CD4-positive, alpha-beta T cell (primary cell): ENCODE results near the gene NR4A3. TPM values are rescaled to one million over a fixed set of nuclear protein-coding genes. Genes with fewer than 3 reads are reported as not detected.

Source experiments
- ATAC-seq: fragments of 200-7000 bp; cut with Tn5 transposase; one replicate; pipeline ENCODE4 v1.10.0; 2022; ENCODE audit warnings: mild to moderate bottlenecking; ENCODE audit not compliant: poor library complexity
- CTCF ChIA-PET: fragments of 350-600 bp; sonication (Branson Sonifier 250); formaldehyde crosslinking; loops from one replicate; lab custom pipeline; 2021; ENCODE audit warnings: antibody characterized with exemption, inconsistent platforms; lab: Charles Lee
- POLR2A ChIA-PET: fragments of 350-600 bp; sonication (Branson Sonifier 250); formaldehyde crosslinking; loops from one replicate; lab custom pipeline; 2021; ENCODE audit warnings: antibody characterized with exemption, inconsistent platforms; lab: Charles Lee
- DNase-seq, 14 experiments: peaks; one replicate each; pipeline ENCODE4 v3.0.0-alpha.2; 2013 to 2020; ENCODE audit warnings: mixed read lengths in 2 of 14
- H3K27ac ChIP-seq, 2 donors: one replicate each; pipeline versions ENCODE4 v1.5.1 to v1.7.0; 2013; ENCODE audit warnings: low read length in 2 of 2, low read depth in 1 of 2, mild to moderate bottlenecking in 1 of 2
- H3K27me3 ChIP-seq, 2 experiments: 1 replicate in 1 of 2; 2 replicates in 1 of 2; pipeline versions ENCODE4 v1.6.1 to v1.7.0; 2013; ENCODE audit warnings: low read length in 2 of 2, control low read depth in 1 of 2, mild to moderate bottlenecking in 1 of 2, moderate library complexity in 1 of 2; ENCODE audit not compliant: insufficient read depth in 2 of 2, control insufficient read depth in 1 of 2
- H3K36me3 ChIP-seq: one replicate; pipeline ENCODE4 v1.6.1; 2013; ENCODE audit warnings: low read length, control low read depth; ENCODE audit not compliant: insufficient read depth
- H3K4me1 ChIP-seq: one replicate; pipeline ENCODE4 v1.6.1; 2013; ENCODE audit warnings: low read length, control low read depth; ENCODE audit not compliant: insufficient read depth
- H3K4me3 ChIP-seq: one replicate; pipeline ENCODE4 v1.5.1; 2013; ENCODE audit warnings: mild to moderate bottlenecking, low read length, moderate library complexity
- H3K9me3 ChIP-seq, 2 experiments: 1 replicate in 1 of 2; 2 replicates in 1 of 2; pipeline versions ENCODE4 v1.6.1 to v1.7.0; 2013; ENCODE audit warnings: low read length in 2 of 2, mild to moderate bottlenecking in 2 of 2, control low read depth in 1 of 2, moderate library complexity in 1 of 2; ENCODE audit not compliant: control insufficient read depth in 1 of 2, insufficient read depth in 1 of 2
- H3K27ac Mint-ChIP-seq: one replicate; pipeline ENCODE4 v1.8.0; 2020; ENCODE audit warnings: mixed read lengths
- H3K27me3 Mint-ChIP-seq: one replicate; pipeline ENCODE4 v1.8.0; 2021; ENCODE audit warnings: mixed read lengths
- H3K36me3 Mint-ChIP-seq: one replicate; pipeline ENCODE4 v1.8.0; 2021; ENCODE audit warnings: low read depth, mixed read lengths
- H3K4me1 Mint-ChIP-seq: one replicate; pipeline ENCODE4 v1.8.0; 2021; ENCODE audit warnings: low read depth, mixed read lengths
- H3K4me3 Mint-ChIP-seq: one replicate; pipeline ENCODE4 v1.8.0; 2020; ENCODE audit warnings: mild to moderate bottlenecking, mixed read lengths
- H3K9me3 Mint-ChIP-seq: one replicate; pipeline ENCODE4 v1.8.0; 2020; ENCODE audit warnings: mixed read lengths
- CTCF ChIP-seq: fragments of 200-600 bp; IDR thresholded peaks from one replicate; pipeline ENCODE4 v1.8.0; 2022; ENCODE audit warnings: antibody characterized with exemption, mild to moderate bottlenecking
- intact Hi-C, 2 experiments: fragments of 100-400 bp; cut with DNase I in 1 of 2; cut with micrococcal nuclease in 1 of 2; formaldehyde crosslinking; loops; one replicate each; pipeline versions ENCODE4 v1.15.1 to v1.9.0; 2023 to 2025; cut with DNase I, micrococcal nuclease
- total RNA-seq, 174 experiments: library from RNA in 2 of 174; stranded (reverse) in 2 of 174; gene quantifications; one replicate each; pipeline ENCODE4 v1.2.3 and lab custom pipeline; 2021 to 2026

NR4A3 gene
- total RNA-seq, 2 experiments from 2014 or later: 42.4 to 44.6 TPM

GRCh38 chr9:99819123-99819855, 2.4 kb upstream of the NR4A3 start:
- no peak for TF ChIP-seq CTCF
- peak; percentile 48 for ATAC-seq
- Mint-ChIP-seq H3K4me1 (peaks cover 50% of the 10 kb centered on the region), H3K36me3 (peaks cover 44% of the 10 kb centered on the region), H3K9me3 (no peaks in the 10 kb centered on the region), H3K4me3 (peak overlapping the region; percentile 100), H3K27ac (peak overlapping the region; percentile 96), H3K27me3 (peaks cover 38% of the 10 kb centered on the region)
- Histone ChIP-seq H3K36me3 (no peaks in the 10 kb centered on the region), H3K4me1 (peaks cover 50% of the 10 kb centered on the region), H3K27me3 (peaks cover 21 to 25% of the 10 kb centered on the region in 2 experiments), H3K9me3 (peaks cover 0 to 2% of the 10 kb centered on the region in 2 experiments), H3K27ac (peak overlapping the region; percentile 32 to 95), H3K4me3 (peak overlapping the region; percentile 82)
- CTCF ChIA-PET: interaction anchor here (0.8 to 1.6 kb wide), 3 partner anchors 16 to 192 kb away, joined by 3 to 6 read pairs (median 3); partner anchors contain the start of gene STX17
- intact Hi-C loops: loop anchor here (1.0 to 5.0 kb wide), 4 partner anchors 12 to 608 kb away; partner anchors contain the start of genes ALG2 (in 1 of the 2), MSANTD3 (in 1 of the 2), SEC61B (in 1 of the 2) and STX17 (in 1 of the 2)
- POLR2A ChIA-PET: interaction anchor here (0.7 to 4.8 kb wide), 8 partner anchors 8 to 608 kb away, joined by 3 to 49 read pairs (median 4); partner anchors contain the start of genes ALG2, MSANTD3, SEC61B and STX17
- DNase-seq: peak; percentile 80 to 99 (median 90)

- POLR2A ChIA-PET: interaction anchor here (0.8 to 4.8 kb wide), 8 partner anchors 10 to 607 kb away, joined by 3 to 49 read pairs (median 4); partner anchors contain the start of genes ALG2, MSANTD3, SEC61B and STX17
- Mint-ChIP-seq H3K36me3 (peaks cover 44% of the 10 kb centered on the region), H3K4me1 (peaks cover 58% of the 10 kb centered on the region), H3K27ac (peak overlapping the region; percentile 96), H3K4me3 (peak overlapping the region; percentile 100), H3K9me3 (no peaks in the 10 kb centered on the region), H3K27me3 (peaks cover 46% of the 10 kb centered on the region)
- Histone ChIP-seq H3K36me3 (no peaks in the 10 kb centered on the region), H3K4me3 (peak overlapping the region; percentile 82), H3K9me3 (peaks cover 0 to 10% of the 10 kb centered on the region in 2 experiments), H3K27ac (peak overlapping the region; percentile 89 to 95), H3K4me1 (peaks cover 58% of the 10 kb centered on the region), H3K27me3 (peaks cover 29 to 32% of the 10 kb centered on the region in 2 experiments)
- no peak for TF ChIP-seq CTCF
- intact Hi-C loops: loop anchor here (1.0 to 10.0 kb wide), 10 partner anchors 13 to 1715 kb away; partner anchors contain the start of genes ERP44 (in 2 of the 2), INVS (in 2 of the 2), ALG2 (in 1 of the 2) and ANKS6 (in 1 of the 2)
- DNase-seq (peak; percentile 80 to 99 (median 88)), ATAC-seq (peak; percentile 44)
- CTCF ChIA-PET: interaction anchor here (1.0 to 1.6 kb wide), 2 partner anchors 87 to 191 kb away, joined by 3 to 6 read pairs; partner anchors contain the start of gene STX17
Observed at GRCh38 chr9:99819856-99820684, 1.6 kb upstream of the NR4A3 start.
